ENCODE data around the gene BATF2. TPM values are rescaled to one million over a fixed set of nuclear protein-coding genes. Genes with fewer than 3 reads are reported as not detected.

BATF2 gene

DNA sequence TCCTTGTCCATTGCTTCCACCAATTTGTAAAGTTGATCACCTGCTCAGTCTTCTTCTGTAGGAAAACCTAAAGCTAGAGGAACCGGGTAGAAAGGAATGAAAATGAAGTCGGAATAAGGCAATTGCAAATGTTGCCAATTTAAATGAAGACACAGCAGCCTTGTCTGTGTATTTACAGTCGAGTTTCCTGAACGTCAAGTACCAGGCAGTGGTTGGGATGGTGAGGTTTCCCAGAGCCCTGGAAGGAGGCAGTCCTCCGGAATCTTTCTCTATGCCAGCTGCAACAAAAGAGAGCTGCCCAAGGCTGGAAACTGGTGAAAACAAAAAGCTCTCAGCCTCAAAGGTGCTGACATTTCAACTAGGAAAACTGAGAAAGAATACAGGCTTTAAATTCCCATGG lies 42.6 kb downstream of the BATF2 start:
- H3K27me3 ChIP-seq (ENCODE audit: insufficient read depth, poor library complexity, severe bottlenecking): peaks cover 2% of the 10 kb centered on the region
- DNase-seq (ENCODE audit: low read depth in 1 of 2, low spot score in 1 of 2): no peak
- H3K27ac ChIP-seq (replicated peaks): no peak overlapping the region
- TF ChIP-seq, protein P1, sequence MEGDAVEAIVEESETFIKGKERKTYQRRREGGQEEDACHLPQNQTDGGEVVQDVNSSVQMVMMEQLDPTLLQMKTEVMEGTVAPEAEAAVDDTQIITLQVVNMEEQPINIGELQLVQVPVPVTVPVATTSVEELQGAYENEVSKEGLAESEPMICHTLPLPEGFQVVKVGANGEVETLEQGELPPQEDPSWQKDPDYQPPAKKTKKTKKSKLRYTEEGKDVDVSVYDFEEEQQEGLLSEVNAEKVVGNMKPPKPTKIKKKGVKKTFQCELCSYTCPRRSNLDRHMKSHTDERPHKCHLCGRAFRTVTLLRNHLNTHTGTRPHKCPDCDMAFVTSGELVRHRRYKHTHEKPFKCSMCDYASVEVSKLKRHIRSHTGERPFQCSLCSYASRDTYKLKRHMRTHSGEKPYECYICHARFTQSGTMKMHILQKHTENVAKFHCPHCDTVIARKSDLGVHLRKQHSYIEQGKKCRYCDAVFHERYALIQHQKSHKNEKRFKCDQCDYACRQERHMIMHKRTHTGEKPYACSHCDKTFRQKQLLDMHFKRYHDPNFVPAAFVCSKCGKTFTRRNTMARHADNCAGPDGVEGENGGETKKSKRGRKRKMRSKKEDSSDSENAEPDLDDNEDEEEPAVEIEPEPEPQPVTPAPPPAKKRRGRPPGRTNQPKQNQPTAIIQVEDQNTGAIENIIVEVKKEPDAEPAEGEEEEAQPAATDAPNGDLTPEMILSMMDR (IDR thresholded peaks at IDR 0.05; ENCODE audit: insufficient read depth, low read length): no peak
- no peak overlapping the region for H3K4me3 ChIP-seq (replicated peaks; ENCODE audit: insufficient read depth, low read length)

GRCh38 chr11:64951529-64951928 lies 45.2 kb downstream of the BATF2 start:
- TF ChIP-seq, protein P1 (IDR thresholded peaks at IDR 0.05; ENCODE audit: insufficient read depth, low read length): no peak
- TF ChIP-seq SPI1 (IDR thresholded peaks at IDR 0.05; ENCODE audit: borderline replicate concordance, low read depth) (no peak), POLR2AphosphoS5 (IDR thresholded peaks at IDR 0.05; ENCODE audit: low read depth) (no peak), GABPA (IDR thresholded peaks at IDR 0.05; ENCODE audit: low read depth) (no peak), REST (IDR thresholded peaks at IDR 0.05; ENCODE audit: insufficient replicate concordance, low read depth) (no peak)

GRCh38 chr11:64947208-64947814 lies 49.5 kb downstream of the BATF2 start:
- Histone ChIP-seq H3K27ac (replicated peaks) (no peak overlapping the region), H3K27me3 (ENCODE audit: insufficient read depth, poor library complexity, severe bottlenecking) (peaks cover 9% of the 10 kb centered on the region), H3K4me3 (replicated peaks; ENCODE audit: insufficient read depth, low read length) (no peak overlapping the region)
- no peak for DNase-seq (ENCODE audit: low read depth in 1 of 2, low spot score in 1 of 2)
- TF ChIP-seq SPI1 (IDR thresholded peaks at IDR 0.05; ENCODE audit: borderline replicate concordance, low read depth) (no peak), POLR2AphosphoS5 (IDR thresholded peaks at IDR 0.05; ENCODE audit: low read depth) (no peak), REST (IDR thresholded peaks at IDR 0.05; ENCODE audit: insufficient replicate concordance, low read depth) (no peak), GABPA (IDR thresholded peaks at IDR 0.05; ENCODE audit: low read depth) (no peak)
- TF ChIP-seq, protein P1 (IDR thresholded peaks at IDR 0.05; ENCODE audit: insufficient read depth, low read length): no peak

More at GRCh38 chr11:64951529-64951928, 45.2 kb downstream of the BATF2 start:
- no peak for DNase-seq (ENCODE audit: low read depth in 1 of 2, low spot score in 1 of 2)
- Histone ChIP-seq H3K4me3 (replicated peaks; ENCODE audit: insufficient read depth, low read length) (no peak overlapping the region), H3K27ac (replicated peaks) (no peak overlapping the region), H3K27me3 (ENCODE audit: insufficient read depth, poor library complexity, severe bottlenecking) (peaks cover 2% of the 10 kb centered on the region)

Small RNA genes within 50 kb of the gene (microRNA-seq; reads per million reads assigned to microRNA genes)
- gene MIR6879: not detected
